CD4-positive, alpha-beta T cell (primary cell): ENCODE data around the gene PLXDC2. TPM values are rescaled to one million over a fixed set of nuclear protein-coding genes. Genes with fewer than 3 reads are reported as not detected.

ENCODE experiments used
- ATAC-seq: fragments of 200-7000 bp; cut with Tn5 transposase; one replicate; pipeline ENCODE4 v1.10.0; 2022; ENCODE audit warnings: mild to moderate bottlenecking; ENCODE audit not compliant: poor library complexity
- CTCF ChIA-PET: fragments of 350-600 bp; sonication (Branson Sonifier 250); formaldehyde crosslinking; loops from one replicate; lab custom pipeline; 2021; ENCODE audit warnings: antibody characterized with exemption, inconsistent platforms; lab: Charles Lee
- POLR2A ChIA-PET: fragments of 350-600 bp; sonication (Branson Sonifier 250); formaldehyde crosslinking; loops from one replicate; lab custom pipeline; 2021; ENCODE audit warnings: antibody characterized with exemption, inconsistent platforms; lab: Charles Lee
- DNase-seq, 14 experiments: peaks; one replicate each; pipeline ENCODE4 v3.0.0-alpha.2; 2013 to 2020; ENCODE audit warnings: mixed read lengths in 2 of 14
- H3K27ac ChIP-seq, 2 donors: one replicate each; pipeline versions ENCODE4 v1.5.1 to v1.7.0; 2013; ENCODE audit warnings: low read length in 2 of 2, low read depth in 1 of 2, mild to moderate bottlenecking in 1 of 2
- H3K27me3 ChIP-seq, 2 experiments: 1 replicate in 1 of 2; 2 replicates in 1 of 2; pipeline versions ENCODE4 v1.6.1 to v1.7.0; 2013; ENCODE audit warnings: low read length in 2 of 2, control low read depth in 1 of 2, mild to moderate bottlenecking in 1 of 2, moderate library complexity in 1 of 2; ENCODE audit not compliant: insufficient read depth in 2 of 2, control insufficient read depth in 1 of 2
- H3K36me3 ChIP-seq: one replicate; pipeline ENCODE4 v1.6.1; 2013; ENCODE audit warnings: low read length, control low read depth; ENCODE audit not compliant: insufficient read depth
- H3K4me1 ChIP-seq: one replicate; pipeline ENCODE4 v1.6.1; 2013; ENCODE audit warnings: low read length, control low read depth; ENCODE audit not compliant: insufficient read depth
- H3K4me3 ChIP-seq: one replicate; pipeline ENCODE4 v1.5.1; 2013; ENCODE audit warnings: mild to moderate bottlenecking, low read length, moderate library complexity
- H3K9me3 ChIP-seq, 2 experiments: 1 replicate in 1 of 2; 2 replicates in 1 of 2; pipeline versions ENCODE4 v1.6.1 to v1.7.0; 2013; ENCODE audit warnings: low read length in 2 of 2, mild to moderate bottlenecking in 2 of 2, control low read depth in 1 of 2, moderate library complexity in 1 of 2; ENCODE audit not compliant: control insufficient read depth in 1 of 2, insufficient read depth in 1 of 2
- H3K27ac Mint-ChIP-seq: one replicate; pipeline ENCODE4 v1.8.0; 2020; ENCODE audit warnings: mixed read lengths
- H3K27me3 Mint-ChIP-seq: one replicate; pipeline ENCODE4 v1.8.0; 2021; ENCODE audit warnings: mixed read lengths
- H3K36me3 Mint-ChIP-seq: one replicate; pipeline ENCODE4 v1.8.0; 2021; ENCODE audit warnings: low read depth, mixed read lengths
- H3K4me1 Mint-ChIP-seq: one replicate; pipeline ENCODE4 v1.8.0; 2021; ENCODE audit warnings: low read depth, mixed read lengths
- H3K4me3 Mint-ChIP-seq: one replicate; pipeline ENCODE4 v1.8.0; 2020; ENCODE audit warnings: mild to moderate bottlenecking, mixed read lengths
- H3K9me3 Mint-ChIP-seq: one replicate; pipeline ENCODE4 v1.8.0; 2020; ENCODE audit warnings: mixed read lengths
- CTCF ChIP-seq: fragments of 200-600 bp; IDR thresholded peaks from one replicate; pipeline ENCODE4 v1.8.0; 2022; ENCODE audit warnings: antibody characterized with exemption, mild to moderate bottlenecking
- intact Hi-C, 2 experiments: fragments of 100-400 bp; cut with DNase I in 1 of 2; cut with micrococcal nuclease in 1 of 2; formaldehyde crosslinking; loops; one replicate each; pipeline versions ENCODE4 v1.15.1 to v1.9.0; 2023 to 2025; cut with DNase I, micrococcal nuclease
- total RNA-seq, 174 experiments: library from RNA in 2 of 174; stranded (reverse) in 2 of 174; gene quantifications; one replicate each; pipeline ENCODE4 v1.2.3 and lab custom pipeline; 2021 to 2026

PLXDC2 gene
- total RNA-seq, 2 experiments from 2014 or later = 0.41 to 0.61 TPM

DNA sequence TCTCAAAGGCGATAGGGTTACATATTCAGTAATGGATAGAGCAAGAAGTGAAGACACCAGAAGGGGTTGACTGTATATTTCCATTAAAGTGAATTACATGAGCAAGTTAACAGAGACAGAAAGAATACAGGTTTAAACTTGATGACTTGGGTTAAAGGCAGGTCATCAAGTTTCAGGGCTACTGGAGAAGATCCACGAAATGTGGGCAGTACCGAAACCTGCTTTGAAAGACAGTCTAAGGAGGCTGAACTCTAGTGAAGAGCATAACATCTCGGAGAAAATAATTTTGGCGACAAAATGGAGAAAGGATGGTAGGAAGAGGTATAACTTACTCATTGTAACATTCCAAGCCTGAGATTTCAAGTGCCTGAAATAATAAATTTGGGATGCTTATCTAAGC, 26.6 kb upstream of the PLXDC2 start:
- intact Hi-C loops = no loop called here
- ChIA-PET POLR2A (no interaction called here), CTCF (no interaction called here)
- H3K36me3 ChIP-seq = no peaks in the 10 kb centered on the region
- H3K36me3 Mint-ChIP-seq = no peaks in the 10 kb centered on the region
- no peak for TF ChIP-seq CTCF
- no peaks in the 10 kb centered on the region for H3K9me3 ChIP-seq
- no peak overlapping the region for H3K27ac ChIP-seq
- no peaks in the 10 kb centered on the region for H3K27me3 Mint-ChIP-seq
- no peak overlapping the region for H3K4me3 ChIP-seq
- ATAC-seq (no peak), DNase-seq (no peak)
- H3K4me3 Mint-ChIP-seq = no peak overlapping the region
- H3K27ac Mint-ChIP-seq = no peak overlapping the region
- H3K9me3 Mint-ChIP-seq = no peaks in the 10 kb centered on the region
- no peaks in the 10 kb centered on the region for H3K4me1 Mint-ChIP-seq
- H3K4me1 ChIP-seq = no peaks in the 10 kb centered on the region
- no peaks in the 10 kb centered on the region for H3K27me3 ChIP-seq

DNA sequence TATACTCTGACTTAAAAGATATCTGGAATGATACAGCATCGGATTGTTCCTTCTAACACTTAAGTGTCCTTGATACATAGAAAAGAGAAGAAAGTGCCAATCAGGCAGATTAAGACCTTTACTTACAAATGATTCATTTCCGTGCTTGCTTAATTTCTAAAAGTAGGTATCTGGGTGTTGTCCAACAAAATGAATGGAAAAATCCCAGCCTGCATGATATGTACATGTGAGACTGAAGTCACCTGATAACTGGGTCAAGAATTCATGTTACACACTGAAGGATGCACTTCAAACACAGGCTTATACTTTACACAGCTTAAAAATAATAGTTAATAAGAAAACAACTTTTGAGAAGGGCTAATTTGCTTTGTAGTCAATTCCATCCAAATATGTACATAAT, 25.2 kb upstream of the PLXDC2 start:
- Mint-ChIP-seq H3K27me3 (no peaks in the 10 kb centered on the region), H3K4me1 (no peaks in the 10 kb centered on the region), H3K9me3 (no peaks in the 10 kb centered on the region), H3K36me3 (no peaks in the 10 kb centered on the region), H3K27ac (no peak overlapping the region), H3K4me3 (no peak overlapping the region)
- Histone ChIP-seq H3K4me3 (no peak overlapping the region), H3K27me3 (no peaks in the 10 kb centered on the region), H3K36me3 (no peaks in the 10 kb centered on the region), H3K9me3 (peaks cover 0 to 2% of the 10 kb centered on the region in 2 experiments), H3K27ac (no peak overlapping the region), H3K4me1 (no peaks in the 10 kb centered on the region)
- no peak for ATAC-seq
- intact Hi-C loops = no loop called here
- POLR2A ChIA-PET = no interaction called here
- no peak for TF ChIP-seq CTCF
- no peak for DNase-seq
- CTCF ChIA-PET = no interaction called here

- intact Hi-C loops = no loop called here
- no peak overlapping the region for H3K27ac ChIP-seq
- POLR2A ChIA-PET = no interaction called here
- Mint-ChIP-seq H3K4me3 (no peak overlapping the region), H3K4me1 (no peaks in the 10 kb centered on the region), H3K9me3 (peaks cover 3% of the 10 kb centered on the region), H3K27me3 (no peaks in the 10 kb centered on the region), H3K36me3 (no peaks in the 10 kb centered on the region), H3K27ac (no peak overlapping the region)
- CTCF ChIA-PET = no interaction called here
- H3K27me3 ChIP-seq = no peaks in the 10 kb centered on the region
- ATAC-seq (no peak), DNase-seq (no peak)
- H3K9me3 ChIP-seq = peaks cover 0 to 4% of the 10 kb centered on the region in 2 experiments
- no peak overlapping the region for H3K4me3 ChIP-seq
- no peaks in the 10 kb centered on the region for H3K36me3 ChIP-seq
- no peak for TF ChIP-seq CTCF
- H3K4me1 ChIP-seq = no peaks in the 10 kb centered on the region
Observed at GRCh38 chr10:19795684-19796083, 20.5 kb upstream of the PLXDC2 start.
